ENCODE measurements around the gene RBM47.
"Not testable (repeated sequence)": the region's sequence is repeated elsewhere in the genome, so short reads cannot be mapped to it uniquely, and the experiment has no call there.

The RBM47 gene

DNA sequence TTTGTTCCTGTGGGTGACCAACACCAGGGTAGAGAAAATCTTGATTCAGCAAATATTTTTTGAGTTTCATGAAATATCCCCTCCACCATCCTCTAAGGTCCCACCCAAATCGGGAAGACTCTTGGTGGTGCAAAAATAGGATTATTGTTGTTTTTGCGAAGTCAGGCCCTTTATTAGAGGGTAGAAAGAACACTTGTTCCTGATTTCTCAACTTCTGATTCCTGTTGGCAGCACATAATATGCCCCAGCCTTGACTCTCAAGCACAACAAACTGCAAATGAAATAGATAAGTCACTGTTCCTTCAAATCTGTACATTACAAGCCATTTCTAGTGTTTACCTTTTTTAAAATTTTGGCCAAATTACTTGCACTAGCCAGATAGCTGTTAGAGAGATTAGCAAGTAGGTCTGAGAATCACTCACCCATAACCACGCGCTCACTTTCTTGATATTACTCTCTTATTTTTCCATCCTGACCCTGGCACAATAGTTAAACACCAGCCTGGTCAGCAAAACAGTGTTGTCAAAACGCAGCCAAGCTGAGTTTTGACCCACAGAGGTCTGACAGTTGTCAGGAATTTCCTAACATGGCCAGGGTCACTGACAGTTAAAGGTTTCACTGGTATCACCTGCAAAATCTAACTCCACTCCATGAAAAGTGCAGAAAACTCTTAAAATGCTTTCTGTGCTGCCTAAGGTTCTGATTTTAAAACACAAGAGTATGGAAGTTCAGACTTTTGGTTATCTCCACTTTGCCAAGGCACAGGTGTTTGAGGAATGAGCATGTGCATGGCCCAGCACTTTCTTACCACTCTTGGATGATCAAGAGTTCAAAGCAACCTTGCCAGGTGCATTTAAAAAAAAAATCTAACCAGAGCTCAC lies 69.8 kb downstream of the RBM47 start:
- DNase-seq = no peak

DNA sequence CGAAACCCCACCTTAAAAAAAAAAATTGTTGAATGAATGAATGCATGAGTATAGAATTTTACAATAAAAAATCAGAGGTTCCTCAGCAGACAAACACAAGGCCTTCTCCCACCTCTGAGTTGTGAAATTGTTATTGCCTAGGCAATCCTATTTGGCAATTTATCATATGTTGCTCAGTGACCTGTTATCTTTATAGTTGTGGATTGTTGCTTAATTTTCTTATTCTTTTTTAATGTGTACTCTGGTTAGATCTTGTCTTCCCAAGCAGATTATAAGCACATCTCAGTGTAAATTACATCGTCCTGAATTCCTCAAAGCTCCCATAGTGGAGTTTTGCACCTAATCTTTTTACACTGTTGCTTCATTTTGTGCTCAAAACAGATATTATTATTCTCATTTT lies 71.9 kb downstream of the RBM47 start:
- no peak for DNase-seq

DNA sequence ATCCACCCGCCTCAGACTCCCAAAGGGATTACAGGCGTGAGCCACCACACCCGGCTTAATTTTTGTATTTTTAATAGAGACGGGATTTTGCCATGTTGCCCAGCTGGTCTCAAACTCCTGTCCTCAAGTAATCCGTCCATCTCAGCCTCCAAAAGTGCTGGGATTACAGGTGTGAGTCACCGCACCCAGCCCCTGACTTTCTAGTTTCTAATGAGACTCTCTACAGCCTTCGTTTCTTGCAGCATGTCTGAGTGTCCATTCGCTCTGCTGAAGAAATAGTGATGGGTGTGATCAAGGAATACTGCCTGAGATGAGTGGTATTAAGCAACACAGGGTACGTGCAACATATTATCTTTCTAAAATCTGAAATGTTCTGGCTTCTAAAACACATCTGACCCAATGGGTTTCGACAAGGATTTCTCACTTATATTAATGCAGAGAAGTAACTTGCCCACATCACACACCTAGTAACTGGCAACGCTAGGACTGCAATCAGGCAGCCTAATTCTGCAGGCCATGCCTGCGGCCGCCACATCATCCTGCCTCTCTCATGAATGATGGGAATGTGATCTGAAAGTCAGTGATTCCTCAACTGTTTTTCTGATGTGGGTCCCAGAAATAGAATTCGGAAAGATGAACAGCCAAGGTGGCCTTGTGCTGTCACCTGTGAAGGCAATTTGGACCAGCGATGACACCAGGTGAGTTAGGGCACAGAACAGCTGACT lies 74.3 kb downstream of the RBM47 start:
- no peak for DNase-seq

DNA sequence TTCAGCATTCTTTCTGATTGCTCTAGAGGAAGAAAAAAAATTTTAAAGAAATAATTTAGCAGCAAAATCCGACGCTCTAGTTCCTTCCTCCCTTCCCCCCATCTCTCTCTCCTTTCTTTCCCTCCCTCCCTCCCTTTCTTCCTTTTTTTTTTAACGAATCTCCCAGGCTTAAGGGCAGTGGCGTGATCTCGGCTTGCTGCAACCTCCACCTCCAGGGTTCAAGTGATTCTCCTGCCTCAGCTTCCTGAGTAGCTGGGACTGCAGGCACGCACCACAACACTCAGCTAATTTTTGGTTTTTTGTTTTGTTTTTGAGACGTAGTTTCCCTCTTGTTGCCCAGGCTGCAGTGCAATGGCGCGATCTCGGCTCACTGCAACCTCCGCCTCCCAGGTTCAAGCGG lies 75.0 kb downstream of the RBM47 start:
- not testable (repeated sequence) for DNase-seq

DNA sequence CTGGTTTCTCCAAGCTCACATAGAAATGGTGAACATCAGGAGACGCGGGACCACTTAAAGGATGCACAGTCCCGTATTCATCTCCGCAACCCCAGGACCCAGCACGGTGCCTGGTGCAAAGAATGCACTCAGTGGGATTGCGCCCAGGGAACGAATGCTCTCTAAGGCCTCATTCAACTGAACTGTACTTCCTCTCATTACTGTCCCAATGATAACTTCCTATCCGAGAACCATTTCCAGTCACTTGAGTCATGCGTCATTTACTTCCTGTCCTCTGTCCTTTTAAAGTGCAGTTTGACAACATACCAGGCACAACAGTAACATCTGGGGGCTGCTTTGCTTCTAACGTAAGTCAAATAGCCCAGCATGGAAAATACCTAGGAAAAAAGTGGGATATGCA lies 75.7 kb downstream of the RBM47 start:
- DNase-seq = no peak

DNA sequence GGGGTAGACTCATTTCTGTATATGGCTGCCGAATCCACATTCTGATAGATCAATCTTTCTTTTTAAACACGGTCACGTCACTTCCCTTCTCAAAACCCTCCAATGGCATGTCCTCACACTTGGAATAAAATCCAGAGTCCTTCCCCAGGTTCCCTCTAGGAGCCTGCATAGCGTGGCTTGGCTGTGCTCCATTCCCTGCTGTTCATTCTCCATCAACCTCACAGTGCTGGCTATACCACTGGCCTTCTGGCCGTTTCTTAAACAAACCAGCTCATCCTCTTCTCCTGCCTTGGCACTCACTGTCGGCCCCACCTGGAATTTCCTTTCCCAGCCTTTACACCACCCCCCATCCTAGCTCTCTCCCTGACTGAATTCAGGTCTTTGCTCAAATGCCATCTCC lies 77.1 kb downstream of the RBM47 start:
- DNase-seq = no peak

DNA sequence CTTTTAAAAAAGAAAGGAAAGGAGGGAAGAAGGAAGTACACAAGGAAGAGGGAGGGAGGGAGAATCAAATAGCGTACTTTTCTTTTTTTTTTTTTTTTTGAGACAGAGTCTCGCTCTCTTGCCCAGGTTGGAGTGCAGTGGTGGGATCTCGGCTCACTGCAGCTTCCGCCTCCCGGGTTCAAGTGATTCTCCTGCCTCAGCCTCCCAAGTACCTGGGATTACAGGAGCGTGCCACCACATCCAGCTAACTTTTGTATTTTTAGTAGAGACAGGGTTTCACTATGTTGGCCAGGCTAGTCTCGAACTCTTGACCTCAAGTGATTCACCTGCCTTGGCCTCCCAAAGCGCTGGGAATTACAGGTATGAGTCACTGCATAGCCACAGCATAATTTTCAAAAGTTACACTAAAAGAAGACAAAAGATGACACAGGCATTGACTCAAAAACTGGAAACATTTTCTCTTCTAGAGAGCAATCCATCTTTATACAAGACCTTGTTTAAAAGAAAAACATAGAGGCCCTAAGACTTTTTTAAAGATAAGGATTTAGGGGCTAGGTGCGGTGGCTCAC lies 78.0 kb downstream of the RBM47 start:
- DNase-seq = not testable (repeated sequence)

DNA sequence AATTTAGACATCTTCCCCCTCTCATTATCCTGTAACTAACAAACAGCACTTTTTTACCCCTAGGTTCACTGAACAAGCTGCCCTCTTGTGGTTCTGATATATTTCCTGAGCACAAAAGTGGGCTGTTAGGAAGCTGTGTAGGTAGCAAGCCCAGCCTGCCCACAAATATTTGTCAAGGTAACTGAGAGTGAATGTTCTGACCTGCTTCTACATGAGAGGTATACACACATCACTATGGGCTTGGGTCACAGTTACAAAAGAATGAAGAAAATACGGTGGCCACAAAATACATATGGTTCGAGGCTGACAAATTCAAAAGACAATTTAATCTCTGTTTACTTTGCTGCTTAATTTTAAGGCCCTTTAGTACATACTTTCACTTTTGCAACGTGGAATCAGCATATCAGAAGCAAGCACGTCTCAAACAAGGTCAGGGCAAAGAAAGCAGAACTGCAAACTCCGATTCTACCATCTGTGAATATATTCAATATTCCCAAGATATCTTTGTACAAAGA lies 78.7 kb downstream of the RBM47 start:
- DNase-seq = no peak

DNA sequence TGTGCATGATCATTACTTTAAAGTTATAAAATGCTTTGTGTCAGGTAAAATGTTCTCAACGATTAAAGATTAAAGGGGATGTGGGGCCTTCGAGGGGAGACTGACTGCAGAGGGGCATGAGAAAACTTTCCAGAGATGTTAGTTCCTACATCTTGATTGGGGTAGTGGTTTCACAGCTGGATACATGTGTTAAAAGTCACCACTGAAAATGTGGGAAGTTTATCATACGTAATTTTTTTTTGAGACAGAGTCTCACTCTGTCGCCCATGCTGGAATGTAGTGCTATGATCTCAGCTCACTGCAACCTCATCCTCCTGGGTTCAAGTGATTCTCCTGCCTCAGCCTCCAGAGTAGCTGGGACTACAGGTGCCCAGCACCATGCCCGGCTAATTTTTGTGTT lies 79.5 kb downstream of the RBM47 start:
- no peak for DNase-seq

DNA sequence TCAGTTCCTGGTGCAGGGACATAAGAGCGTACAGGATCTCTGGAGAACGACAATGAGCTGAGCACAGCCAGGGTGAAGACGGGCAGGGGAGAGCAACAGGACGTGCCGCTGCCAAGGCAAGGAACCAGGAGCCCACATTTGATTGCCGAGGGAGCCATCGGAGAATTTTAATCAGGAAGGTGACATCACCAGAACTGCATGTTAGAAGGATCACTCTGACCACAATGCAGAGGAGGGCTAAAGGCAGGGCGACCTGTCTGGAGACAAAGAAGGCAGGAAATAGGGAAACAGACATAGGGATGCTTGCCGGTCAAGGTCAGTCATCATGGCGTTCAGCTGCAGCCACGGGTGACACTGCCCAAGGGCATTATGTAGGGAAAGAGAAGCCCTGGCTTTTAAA lies 81.4 kb downstream of the RBM47 start:
- no peak for DNase-seq

DNA sequence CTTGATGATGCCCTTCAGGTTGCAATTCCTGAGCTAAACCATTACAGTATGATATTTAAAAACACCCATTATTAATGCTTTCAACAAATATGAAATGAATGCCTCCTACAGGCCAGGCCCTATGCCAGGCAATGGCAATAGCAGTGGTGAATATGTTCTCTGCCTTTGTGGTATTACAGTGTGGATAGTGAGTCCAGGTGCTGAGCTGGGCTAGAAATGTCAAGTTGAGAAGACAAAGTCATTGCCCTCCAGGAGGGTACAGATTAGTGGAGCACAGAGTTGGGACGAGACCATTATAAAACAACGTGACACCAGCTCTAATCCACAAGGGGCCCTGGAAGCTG lies 81.9 kb downstream of the RBM47 start:
- DNase-seq = no peak

DNA sequence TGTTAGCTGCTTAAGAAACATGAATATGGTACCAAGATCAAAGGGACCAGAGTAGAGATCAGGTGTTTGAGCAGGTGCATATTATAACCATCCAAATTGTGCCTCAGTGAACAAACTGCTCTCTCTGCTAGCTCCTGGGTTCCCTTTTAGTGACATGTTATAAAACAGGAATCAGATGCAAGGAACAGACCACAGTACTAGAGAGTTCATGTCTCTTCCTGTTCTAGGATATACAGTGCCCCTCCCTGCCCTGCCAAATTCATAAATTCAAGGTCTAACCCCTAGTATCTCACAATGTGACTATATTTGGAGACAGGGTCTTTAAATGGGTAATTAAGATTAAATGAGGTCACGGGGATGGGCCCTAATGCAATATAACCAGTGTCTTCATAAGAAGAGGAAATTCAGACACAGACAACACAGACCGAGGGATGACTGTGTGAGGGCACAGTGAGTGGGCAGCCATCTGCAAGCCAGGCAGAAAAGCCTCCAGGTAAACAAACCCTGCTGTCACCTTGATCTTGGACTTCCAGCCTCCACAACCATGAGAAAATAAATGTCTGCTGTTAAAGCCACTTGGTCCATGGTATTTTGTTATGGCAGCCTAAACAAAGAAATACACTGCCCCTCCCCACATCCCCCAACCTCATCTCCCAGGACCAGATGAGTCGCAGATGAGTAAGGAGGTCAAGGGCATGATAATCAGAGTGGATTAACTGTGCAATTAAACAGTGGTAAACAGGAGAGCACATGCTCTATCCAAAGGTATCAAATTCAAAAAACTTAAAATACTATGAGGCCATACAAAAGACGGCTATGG lies 82.5 kb downstream of the RBM47 start:
- no peak for DNase-seq

DNA sequence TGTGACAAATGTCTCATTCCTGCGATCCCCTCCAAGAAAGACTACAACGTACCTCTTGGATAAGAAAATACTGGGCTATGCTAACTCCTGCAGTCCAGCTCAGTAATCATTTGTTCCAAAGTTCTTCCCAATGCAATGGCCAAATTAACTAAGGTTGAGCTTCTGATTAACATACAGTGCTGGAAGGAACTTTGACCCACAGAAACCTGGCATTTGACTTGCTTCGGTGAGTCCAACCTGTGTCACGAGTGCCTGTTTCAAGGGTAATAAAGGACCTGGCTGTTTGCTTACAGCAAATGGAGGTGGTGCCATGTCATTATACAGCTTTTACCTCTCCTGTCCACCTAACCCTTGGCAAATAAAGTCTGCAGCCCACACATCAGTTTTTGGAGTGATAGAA lies 83.2 kb downstream of the RBM47 start:
- DNase-seq = no peak

DNA sequence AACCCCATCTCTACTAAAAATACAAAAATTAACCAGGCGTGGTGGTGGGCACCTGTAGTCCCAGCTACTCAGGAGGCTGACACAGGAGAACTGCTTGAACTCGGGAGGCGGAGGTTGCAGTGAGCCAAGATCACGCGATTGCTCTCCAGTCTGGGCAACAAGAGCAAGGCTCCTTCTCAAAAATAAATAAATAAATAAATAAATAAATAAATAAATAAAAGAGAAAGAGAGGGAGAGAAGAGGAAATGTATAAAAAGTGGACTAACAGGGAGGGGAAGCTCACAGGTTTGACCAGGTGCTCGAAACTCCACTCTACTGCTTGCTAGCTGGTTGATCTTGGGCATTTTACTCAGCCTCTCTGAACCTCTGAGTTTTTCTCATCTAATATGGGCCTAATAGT lies 84.2 kb downstream of the RBM47 start:
- DNase-seq = not testable (repeated sequence)

DNA sequence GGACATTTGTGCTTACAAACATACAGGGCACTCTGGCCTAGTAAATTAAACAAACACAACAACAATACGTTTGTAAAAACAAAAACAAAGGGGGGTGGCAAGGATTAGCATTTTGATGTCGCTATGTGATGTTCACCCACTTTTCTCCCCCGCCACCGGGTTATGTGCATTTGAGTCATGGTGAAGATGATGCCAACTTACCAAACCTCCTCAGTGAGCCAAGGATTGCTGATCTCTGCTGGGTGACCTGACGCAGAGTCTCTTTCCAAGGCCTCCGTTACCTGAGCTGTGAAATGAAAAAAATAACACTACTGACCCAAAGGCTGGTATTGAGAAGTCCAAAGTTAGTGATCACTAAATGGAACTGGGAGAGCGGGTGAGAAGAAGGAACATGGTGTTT lies 85.4 kb downstream of the RBM47 start:
- no peak for DNase-seq

DNA sequence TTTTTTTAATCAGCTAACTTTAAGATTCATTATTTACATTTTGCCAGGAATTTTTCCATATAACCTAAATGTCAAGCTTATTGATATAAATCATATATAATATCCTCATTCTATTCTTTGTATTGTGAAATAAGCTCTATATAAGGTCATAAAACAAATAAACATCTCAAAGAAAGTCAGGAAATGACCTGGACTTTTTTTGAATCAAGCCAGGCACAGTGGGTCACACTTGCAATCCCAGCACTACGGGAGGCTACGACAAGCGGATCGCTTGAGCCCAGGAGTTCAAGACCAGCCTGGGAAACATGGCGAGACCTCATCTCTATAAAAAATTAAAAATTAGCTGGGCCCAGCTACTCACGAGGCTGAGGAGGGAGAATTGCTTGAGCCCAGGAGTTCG lies 88.9 kb downstream of the RBM47 start:
- DNase-seq = no peak

DNA sequence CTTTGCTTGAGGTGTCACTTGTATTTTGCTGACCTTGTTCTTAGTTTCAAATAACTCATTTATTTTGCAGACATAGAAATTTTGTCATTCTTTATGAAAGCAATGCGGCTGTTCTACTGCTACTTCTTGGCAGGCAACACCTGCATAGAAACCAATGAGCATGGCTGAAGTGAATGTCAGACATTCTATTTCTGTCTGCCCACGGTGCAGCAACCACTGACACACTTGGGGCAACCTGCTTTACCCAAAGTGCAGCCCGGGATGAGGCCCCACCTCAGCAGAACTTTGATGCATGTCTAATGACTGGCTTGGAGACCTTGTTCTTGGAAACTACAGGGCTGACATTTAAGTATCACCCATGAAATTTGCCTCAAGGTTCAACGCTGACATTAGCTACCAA lies 93.6 kb downstream of the RBM47 start:
- DNase-seq = no peak

DNA sequence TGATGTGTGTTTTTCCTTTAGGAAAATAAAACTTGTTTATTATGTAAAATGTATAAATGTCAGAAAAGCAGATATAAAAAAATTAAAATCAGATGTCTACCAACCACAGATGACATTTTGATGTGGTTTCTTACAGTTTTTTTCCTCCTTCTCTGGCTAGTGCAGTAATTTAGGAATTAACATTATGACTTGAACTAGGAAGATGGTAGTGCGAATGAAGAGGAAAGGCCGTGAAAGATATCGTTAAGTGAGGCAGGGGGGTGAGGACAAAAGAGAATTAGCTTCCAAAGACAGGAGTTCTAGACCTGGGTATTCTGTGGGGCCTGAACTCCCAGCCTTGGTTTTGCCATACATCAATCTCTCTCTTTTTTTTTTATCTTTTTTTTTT lies 98.0 kb downstream of the RBM47 start:
- DNase-seq = no peak

DNA sequence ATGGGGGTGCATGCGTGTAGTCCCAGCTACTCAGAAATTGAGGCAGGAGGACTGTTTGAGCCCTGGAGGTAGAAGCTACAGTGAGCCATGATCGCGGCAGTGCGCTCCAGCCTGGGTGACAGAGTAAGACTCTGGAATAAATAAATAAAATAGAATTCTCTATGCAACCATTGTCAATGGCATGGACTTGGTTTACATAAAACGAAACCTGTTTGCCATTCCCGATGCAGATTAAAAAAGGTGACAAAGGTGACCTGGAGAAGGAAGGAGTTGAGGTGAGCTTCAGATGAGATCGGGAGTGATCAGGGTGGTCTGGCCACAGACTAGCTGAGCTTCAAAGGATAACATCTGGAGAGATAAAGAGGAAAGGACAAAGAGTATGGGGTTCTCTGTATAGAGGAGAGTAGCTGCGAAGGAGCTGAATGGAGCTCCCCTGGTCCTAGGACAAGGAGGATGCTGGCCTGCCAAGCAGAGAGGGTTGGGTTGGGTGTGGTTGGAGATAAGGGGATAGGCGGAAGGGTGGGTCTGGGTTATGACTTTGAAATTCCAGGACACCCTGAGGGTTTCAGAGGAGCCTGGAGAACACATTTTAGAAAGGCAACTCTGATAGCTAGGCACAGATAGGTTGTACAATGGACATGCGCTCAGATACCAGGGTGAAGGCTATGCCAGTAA lies 98.6 kb downstream of the RBM47 start:
- DNase-seq = no peak

DNA sequence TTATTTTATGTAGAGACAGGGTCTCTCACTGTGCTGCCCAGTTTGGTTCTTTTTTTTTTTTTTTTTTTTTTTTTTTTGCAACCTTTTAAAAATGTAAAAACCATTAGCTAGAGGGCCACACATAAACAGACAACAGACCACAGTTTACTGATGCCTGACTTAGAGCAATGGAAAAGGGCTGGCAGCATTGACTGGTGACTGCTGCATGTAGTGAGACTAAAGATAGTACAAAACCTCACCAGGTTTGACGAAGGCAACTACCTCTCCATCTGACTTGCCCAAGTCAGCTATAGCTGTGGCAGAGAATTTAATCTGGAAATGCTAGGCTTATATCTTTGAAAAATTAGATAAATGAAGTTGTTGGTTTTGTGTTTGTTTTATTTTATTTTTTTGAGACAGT lies 102.9 kb downstream of the RBM47 start:
- no peak for DNase-seq

DNA sequence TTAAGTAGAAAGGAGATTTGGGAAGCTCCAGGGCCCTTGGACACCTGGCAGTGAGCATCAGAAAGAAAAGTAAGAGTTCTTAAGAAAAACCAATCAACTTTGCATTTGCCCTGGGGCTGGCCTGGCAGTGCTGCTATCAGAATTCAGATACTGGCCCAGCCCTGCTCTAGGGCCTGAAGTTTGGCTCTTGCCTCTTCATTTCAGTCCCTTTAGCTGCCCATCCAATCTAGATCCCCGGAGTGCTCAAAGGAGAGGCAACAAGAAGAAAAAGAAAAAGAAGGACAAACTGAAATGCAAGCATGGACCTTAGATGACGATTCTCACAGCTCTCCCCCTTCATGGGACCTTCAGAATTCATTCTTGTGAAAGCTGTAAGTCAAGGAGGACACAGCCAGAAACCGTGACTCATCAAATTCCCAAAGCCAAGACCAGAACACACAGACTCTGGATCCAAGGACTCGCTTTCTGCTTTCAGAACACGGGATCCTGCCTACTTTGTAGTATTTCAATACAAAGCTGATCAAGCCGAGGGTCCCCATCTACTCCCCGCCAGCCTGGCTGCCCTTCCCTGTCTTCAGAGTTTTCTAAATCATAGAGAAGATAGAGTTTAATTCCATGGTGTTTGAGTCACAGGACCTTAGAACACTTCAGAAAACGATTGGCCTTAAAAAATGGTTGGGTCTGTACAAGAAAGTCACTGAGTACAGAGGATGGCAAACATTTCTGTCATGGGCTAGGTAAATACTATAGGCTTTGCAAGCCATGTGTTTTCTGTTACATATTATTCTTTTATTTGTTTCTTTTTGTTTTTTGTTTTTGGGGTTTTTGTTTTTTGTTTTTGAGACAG lies 103.7 kb downstream of the RBM47 start:
- no peak for DNase-seq

Measured in NCI-H146 (cell line).